ENCODE measurements around the gene CEMIP2.
"Not testable (repeated sequence)": the region's sequence is repeated elsewhere in the genome, so short reads cannot be mapped to it uniquely, and the experiment has no call there.

The CEMIP2 gene

GRCh38 chr9:71768388-71769174, at the start of gene CEMIP2:
Gene CEMIP2 (minus strand): TSS chr9:71768513. CDS start chr9:71750373, 18,140 bp downstream.
- peak; percentile 90 for DNase-seq

DNA sequence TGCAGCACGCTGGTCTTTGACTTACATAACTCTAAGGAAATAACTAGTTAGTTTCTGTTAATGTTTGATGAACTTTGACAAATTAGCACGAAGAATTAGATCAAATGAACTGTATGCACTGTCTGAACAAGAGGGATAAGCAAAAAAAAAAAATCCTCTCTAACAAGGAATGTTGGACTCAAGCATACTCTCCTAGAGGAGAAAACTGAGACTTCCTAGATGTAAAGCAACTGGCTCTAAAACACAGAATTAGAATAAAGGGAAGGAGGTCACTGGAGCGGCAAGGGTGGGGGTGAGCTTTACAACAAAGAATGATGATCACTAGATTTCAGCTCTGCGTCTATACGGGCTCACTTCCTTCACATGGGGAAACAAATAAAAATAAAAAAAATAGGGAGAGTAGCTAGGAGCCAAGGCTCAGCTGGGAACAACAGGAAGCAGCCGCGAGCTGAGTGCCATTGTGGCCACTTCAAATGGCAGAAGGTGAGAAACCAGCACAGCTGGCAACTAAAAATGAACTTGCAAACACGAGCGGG, 48.7 kb upstream of the CEMIP2 start:
- no peak for DNase-seq

DNA sequence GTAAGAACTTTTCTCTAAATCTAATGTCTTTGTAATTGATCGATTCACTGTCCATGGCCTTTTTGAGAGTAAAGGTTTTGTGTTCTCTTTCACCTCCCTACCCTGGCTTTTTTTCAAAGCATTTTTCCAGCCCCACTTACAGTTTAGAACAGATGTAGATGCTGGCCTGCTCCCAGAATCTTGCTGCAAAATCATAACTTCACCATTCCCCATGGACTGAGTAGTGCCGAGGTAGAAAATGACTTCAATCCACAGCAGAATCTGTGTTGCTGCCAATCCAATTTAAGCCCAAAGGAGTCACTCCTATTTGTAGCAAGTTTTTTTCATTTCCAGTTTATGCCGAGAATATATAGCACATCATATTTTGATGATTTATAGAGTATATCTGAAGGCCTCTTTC, 46.5 kb upstream of the CEMIP2 start:
- no peak for DNase-seq

GRCh38 chr9:71814226-71814625, 45.9 kb upstream of the CEMIP2 start:
- DNase-seq = no peak

DNA sequence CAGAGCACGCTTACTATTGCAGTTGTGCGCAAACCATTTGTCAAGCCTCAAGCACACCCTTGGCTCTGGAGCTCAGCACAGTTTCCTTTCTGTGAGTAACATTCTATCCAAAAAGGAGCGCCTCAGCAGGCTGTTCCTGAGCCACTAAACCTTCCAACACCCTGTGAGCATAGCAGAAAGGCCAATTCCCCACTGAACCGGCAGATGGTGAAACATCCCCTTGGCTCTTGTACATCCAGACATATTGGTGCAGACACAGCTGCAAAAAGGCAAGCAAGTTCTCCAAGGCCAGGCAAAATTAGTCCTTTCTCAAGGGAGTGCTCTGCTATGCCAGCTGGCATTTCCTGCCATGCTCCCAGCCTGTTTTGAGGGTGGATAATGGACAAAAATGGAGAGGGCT, 44.1 kb upstream of the CEMIP2 start:
- no peak for DNase-seq

- DNase-seq = no peak
These were observed 39.8 kb upstream of the CEMIP2 start for GRCh38 chr9:71808068-71808467.

GRCh38 chr9:71806901-71807307, 38.6 kb upstream of the CEMIP2 start:
- DNase-seq = peak; percentile 56

GRCh38 chr9:71805096-71805495, 36.8 kb upstream of the CEMIP2 start:
- DNase-seq = not testable (repeated sequence)

DNA sequence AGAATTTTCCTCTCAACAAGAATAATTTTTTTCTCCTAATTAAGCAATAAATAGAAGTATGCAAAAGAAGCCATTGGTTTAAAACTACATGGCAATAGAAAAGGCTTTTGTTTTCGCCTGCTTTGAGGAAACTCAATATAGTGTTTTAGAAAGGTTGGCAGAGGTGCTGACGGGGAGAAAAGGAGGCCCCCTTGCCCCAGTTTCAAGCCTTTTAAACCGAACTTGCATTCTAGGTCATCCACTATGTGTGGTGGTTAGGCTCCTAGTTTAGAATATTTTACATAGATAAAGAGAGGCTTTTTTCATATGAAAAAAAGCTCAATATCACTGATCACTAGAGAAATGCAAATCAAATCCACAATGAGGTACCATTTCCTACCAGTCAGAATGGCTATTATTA, 33.5 kb upstream of the CEMIP2 start:
- DNase-seq = no peak

DNA sequence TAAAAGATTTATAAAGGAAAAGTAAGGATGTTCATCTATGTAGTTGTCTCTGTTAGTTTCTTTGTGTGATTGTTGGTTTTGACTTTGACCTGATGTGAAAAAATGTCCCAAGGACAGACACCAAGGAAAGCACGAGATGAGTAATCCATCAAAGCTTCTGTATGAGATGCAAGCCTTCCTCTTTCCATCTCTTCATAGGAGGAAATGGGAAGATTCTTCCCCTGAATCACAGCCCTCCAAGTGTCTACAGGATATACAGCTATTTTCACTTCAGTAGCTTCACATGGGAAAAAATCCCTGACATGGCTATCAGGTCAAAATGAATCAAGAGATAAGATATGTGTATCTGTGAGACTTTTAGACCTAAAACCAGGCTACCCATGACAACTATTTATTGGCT, 29.0 kb upstream of the CEMIP2 start:
- DNase-seq = no peak

GRCh38 chr9:71796100-71796767, 27.9 kb upstream of the CEMIP2 start:
- DNase-seq = no peak

DNA sequence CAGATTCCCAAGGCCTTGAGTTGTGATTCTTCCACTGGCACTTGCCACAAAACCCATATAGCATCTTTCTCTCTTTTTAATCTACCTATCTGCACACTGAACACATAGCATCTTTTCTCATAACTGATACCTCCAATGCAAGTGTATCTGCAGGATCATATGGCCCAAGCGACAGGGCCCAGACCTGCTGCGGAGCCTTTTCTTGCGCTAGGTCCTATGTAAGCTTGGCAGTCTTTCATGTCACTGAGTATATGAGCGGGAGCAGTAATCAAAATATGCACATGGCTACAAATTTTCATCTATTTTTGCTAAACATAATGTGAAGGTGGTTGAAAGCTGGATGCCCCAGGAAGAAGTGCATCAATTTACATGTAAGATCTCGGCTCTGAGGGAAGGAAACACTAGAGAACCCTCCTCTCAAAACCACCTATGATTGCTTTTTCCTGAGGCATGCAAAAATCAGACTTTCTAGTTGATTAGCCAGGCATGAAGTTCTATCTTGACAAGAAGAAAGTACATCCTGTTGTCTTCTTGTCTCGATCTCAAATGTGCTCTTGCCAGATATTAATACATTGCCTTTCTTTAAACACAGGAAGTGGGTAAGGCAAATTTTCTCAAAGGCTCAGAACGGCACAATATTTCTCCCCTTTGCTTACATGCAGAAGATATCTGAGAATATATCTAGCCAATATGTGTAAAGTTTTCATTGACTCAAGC, 26.9 kb upstream of the CEMIP2 start:
- DNase-seq = no peak

DNA sequence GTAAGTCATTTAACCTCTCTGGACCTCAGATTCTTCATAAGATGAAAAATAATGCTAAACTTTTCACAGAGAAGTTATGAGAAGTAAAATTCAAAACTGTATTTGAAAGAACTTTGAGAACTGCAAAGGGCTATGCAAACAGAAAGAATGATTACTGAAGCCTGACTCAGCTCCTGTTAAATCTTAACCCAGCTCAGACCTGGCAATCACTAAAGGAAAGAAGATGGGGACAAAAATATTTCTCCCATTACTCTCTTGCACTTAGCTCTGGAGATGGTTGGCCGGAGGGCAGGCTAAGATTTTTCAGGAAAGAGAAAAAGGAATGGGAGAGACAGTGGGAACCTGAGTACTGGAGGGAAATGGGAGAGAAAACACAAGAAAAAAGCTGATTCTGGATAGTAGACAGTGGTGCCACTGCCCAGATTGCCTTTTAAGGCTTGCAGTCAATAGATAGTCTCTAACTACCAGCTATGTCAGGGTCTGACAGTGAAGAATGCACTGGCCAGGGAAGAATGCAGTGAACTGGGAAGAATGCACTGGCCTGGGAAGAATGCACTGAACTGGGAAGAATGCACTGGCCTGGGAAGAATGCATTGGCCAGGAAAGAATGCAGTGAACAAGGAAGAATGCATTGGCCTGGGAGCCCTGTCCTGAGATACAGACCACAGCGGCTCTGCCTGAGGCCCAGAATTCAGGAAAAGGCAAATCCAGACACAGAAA, 25.2 kb upstream of the CEMIP2 start:
- DNase-seq = no peak

GRCh38 chr9:71791875-71792274, 23.6 kb upstream of the CEMIP2 start:
- DNase-seq = no peak

GRCh38 chr9:71790296-71790695, 22.0 kb upstream of the CEMIP2 start:
- no peak for DNase-seq

- DNase-seq = peak; percentile 85
These were observed 14.8 kb upstream of the CEMIP2 start for GRCh38 chr9:71783120-71783523.

DNA sequence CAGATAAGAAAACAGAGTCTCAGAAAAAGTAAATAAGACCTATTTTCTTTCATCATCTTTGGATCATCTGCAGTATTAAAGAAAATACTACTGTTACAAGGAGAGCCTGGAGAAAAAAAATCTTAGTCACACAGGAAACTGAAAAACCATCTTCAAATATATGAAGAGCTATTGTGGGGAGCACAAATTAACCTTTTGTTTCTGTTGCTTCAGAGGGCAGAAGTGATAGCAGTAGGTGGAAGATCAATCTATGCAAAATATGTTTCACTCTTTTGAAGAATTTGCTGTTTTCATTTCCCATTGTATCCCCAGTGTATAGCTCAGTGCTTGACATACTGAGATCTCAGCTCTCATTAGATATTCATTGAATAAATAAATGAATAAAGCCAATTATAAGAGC, 13.1 kb upstream of the CEMIP2 start:
- no peak for DNase-seq

DNA sequence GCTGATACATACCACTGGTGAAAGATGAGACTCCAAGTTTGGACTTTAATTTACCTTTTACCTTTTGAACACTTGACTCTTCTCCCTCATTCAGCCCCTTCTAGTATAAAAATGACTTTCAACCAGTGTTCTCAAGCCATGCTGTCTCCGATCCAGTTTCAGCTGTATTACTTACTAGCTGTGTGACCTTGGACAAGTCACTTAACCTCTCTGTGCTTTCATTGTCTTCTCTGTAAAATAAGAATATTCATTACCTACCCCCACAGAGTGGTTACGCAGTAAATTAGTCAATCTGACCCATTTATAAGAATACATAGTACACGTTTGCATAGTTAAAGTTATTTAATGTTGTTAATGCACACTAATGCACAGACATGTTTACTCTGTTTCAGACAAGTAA, 12.6 kb upstream of the CEMIP2 start:
- no peak for DNase-seq

GRCh38 chr9:71778085-71778484, 9.8 kb upstream of the CEMIP2 start:
- DNase-seq = no peak

- no peak for DNase-seq
These were observed 6.6 kb upstream of the CEMIP2 start for GRCh38 chr9:71774920-71775319.

DNA sequence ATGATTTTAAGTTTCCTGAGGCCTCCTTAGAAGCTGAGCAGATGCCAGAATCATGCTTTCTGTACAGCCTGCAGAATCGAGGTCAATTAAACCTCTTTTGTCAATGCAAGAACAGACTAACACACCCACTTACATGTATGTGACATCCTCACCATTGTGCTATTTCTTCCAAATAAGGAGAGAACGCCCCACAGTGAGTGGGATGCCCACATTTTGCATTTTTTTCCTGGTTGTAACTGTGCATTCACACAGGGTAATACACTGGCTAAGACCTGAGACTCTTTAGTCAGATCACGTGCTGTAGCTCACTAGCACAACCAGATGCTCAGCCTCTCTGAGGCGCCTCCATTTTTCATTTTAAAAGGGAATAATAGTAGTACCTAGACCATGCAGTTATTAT, 4.4 kb upstream of the CEMIP2 start:
- no peak for DNase-seq

GRCh38 chr9:71770170-71770569, 1.9 kb upstream of the CEMIP2 start:
- DNase-seq = no peak

Data from activated CD8-positive, alpha-beta memory T cell treated with anti-CD3 and anti-CD28 coated beads, Interleukin-2, amount 50 U/mL, for 4 hours (primary cell).